ENCODE data around the gene ZMYND8.
"Not testable (repeated sequence)": the region's sequence is repeated elsewhere in the genome, so short reads cannot be mapped to it uniquely, and the experiment has no call there.

Gene ZMYND8

GRCh38 chr20:47396762-47397476, 40.4 kb upstream of the ZMYND8 start:
- Histone ChIP-seq H3K4me3 (ENCODE audit: insufficient read depth in 1 of 2, low read depth in 1 of 2, low read length in 2 of 2) (no peak overlapping the region), H3K4ac (ENCODE audit: low read depth in 1 of 2, low read length in 2 of 2) (no peak overlapping the region), H2BK12ac (ENCODE audit: low read length in 2 of 2) (no peak overlapping the region), H3K9ac (ENCODE audit: low read length) (no peak overlapping the region), H3K9me3 (ENCODE audit: control insufficient read depth, low read length) (no peaks in the 10 kb centered on the region), H3K23ac (ENCODE audit: low read length in 2 of 2) (no peak overlapping the region), H3K27me3 (ENCODE audit: control insufficient read depth in 1 of 2, insufficient read depth in 1 of 2, low read length in 2 of 2) (no peaks in the 10 kb centered on the region), H2BK120ac (ENCODE audit: low read depth, low read length) (no peak overlapping the region), H3K79me1 (replicated peaks; ENCODE audit: low read length, poor library complexity, severe bottlenecking) (no peaks in the 10 kb centered on the region), H3K18ac (ENCODE audit: low read depth in 1 of 2, low read length in 2 of 2) (no peak overlapping the region), H2AFZ (ENCODE audit: low read depth, low read length) (no peak overlapping the region), H3K36me3 (ENCODE audit: control insufficient read depth in 1 of 2, insufficient read depth in 2 of 2, low read depth in 1 of 2, low read length in 2 of 2) (no peaks in the 10 kb centered on the region), H3K27ac (ENCODE audit: low read length, poor library complexity, severe bottlenecking) (no peak overlapping the region), H3K14ac (ENCODE audit: low read length in 2 of 2) (no peak overlapping the region), H2BK15ac (ENCODE audit: low read depth, poor library complexity, severe bottlenecking) (no peak overlapping the region), H3K4me2 (ENCODE audit: low read length, poor library complexity, severe bottlenecking) (no peak overlapping the region), H4K91ac (ENCODE audit: low read length) (no peak overlapping the region), H2BK5ac (ENCODE audit: low read depth, low read length, poor library complexity, severe bottlenecking) (no peak overlapping the region), H3K4me1 (ENCODE audit: control insufficient read depth, insufficient read depth, low read depth, low read length) (peaks cover 3% of the 10 kb centered on the region), H4K8ac (ENCODE audit: low read length) (peak overlapping the region; percentile 75), H2AK5ac (ENCODE audit: low read length, severe bottlenecking) (no peak overlapping the region)
- DNase-seq: peak; percentile 38
- 56% methylated on average over 5 of the region's 5 CpGs for WGBS

DNA sequence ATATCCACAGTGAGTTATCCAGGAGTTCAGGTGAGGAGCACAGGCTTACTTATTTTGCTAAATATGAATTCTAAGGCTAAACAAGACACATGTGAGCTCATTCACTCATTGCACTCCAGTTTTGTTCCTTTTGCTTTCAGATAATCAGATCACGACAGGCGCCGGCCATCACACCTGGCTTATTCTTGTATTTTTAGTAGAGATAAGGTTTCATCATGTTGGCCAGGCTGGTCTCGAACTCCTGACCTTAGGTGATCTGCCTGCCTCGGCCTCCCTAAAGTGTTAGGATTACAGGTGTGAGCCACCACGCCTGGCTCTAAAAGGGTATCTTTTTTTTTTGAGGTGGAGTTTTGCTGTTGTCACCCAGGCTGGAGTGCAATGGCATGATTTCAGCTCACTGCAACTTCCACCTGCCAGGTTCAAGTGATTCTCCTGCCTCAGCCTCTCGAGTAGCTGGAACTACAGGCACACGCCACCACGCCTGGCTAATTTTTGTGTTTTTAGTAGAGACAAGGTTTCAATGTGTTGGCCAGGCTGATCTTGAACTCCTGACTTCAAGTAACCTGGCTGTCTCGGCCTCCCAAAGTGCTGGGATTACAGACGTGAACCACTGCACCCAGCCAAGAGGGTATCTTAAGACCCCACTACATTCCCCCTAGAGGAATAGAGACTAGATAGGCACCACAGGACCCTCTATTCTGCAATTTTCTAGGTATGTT, 37.5 kb upstream of the ZMYND8 start:
- not testable (repeated sequence) for H4K91ac ChIP-seq (ENCODE audit: low read length); H2BK15ac ChIP-seq (ENCODE audit: low read depth, poor library complexity, severe bottlenecking); H3K18ac ChIP-seq (ENCODE audit: low read depth in 1 of 2, low read length in 2 of 2); H3K4me1 ChIP-seq (ENCODE audit: control insufficient read depth, insufficient read depth, low read depth, low read length); H2AK5ac ChIP-seq (ENCODE audit: low read length, severe bottlenecking); DNase-seq; H2BK12ac ChIP-seq (ENCODE audit: low read length in 2 of 2); H3K4me2 ChIP-seq (ENCODE audit: low read length, poor library complexity, severe bottlenecking); H4K8ac ChIP-seq (ENCODE audit: low read length); H3K27me3 ChIP-seq (ENCODE audit: control insufficient read depth in 1 of 2, insufficient read depth in 1 of 2, low read length in 2 of 2); H3K9ac ChIP-seq (ENCODE audit: low read length); H3K36me3 ChIP-seq (ENCODE audit: control insufficient read depth in 1 of 2, insufficient read depth in 2 of 2, low read depth in 1 of 2, low read length in 2 of 2); H2BK5ac ChIP-seq (ENCODE audit: low read depth, low read length, poor library complexity, severe bottlenecking); H3K23ac ChIP-seq (ENCODE audit: low read length in 2 of 2); H2AFZ ChIP-seq (ENCODE audit: low read depth, low read length); H3K4me3 ChIP-seq (ENCODE audit: insufficient read depth in 1 of 2, low read depth in 1 of 2, low read length in 2 of 2); H3K27ac ChIP-seq (ENCODE audit: low read length, poor library complexity, severe bottlenecking); H3K79me1 ChIP-seq (replicated peaks; ENCODE audit: low read length, poor library complexity, severe bottlenecking); H3K4ac ChIP-seq (ENCODE audit: low read depth in 1 of 2, low read length in 2 of 2); H2BK120ac ChIP-seq (ENCODE audit: low read depth, low read length); H3K14ac ChIP-seq (ENCODE audit: low read length in 2 of 2); H3K9me3 ChIP-seq (ENCODE audit: control insufficient read depth, low read length)
- WGBS: 94% methylated on average over 11 of the region's 11 CpGs

DNA sequence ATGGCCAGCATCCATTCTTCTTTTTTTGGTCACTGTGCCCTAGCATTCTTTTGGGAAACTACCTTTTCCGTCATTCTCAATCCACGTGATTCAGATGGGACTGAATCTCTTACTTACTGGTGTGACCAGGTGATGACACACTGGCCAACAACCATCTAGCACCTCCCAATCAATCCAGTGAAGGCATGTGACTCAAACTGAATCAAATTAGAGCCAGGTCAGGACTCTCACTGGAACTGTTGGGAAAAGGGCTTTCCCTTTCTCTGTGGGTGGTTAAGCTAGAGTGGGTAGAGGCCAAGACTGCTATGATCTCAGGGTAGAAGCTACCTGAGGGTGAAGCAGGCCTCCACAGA, 36.2 kb upstream of the ZMYND8 start:
- no peak overlapping the region for H3K4me2 ChIP-seq (ENCODE audit: low read length, poor library complexity, severe bottlenecking)
- peak overlapping the region; percentile 10 to 61 for H2BK12ac ChIP-seq (ENCODE audit: low read length in 2 of 2)
- H3K9me3 ChIP-seq (ENCODE audit: control insufficient read depth, low read length): no peaks in the 10 kb centered on the region
- peak overlapping the region; percentile 88 for H3K9ac ChIP-seq (ENCODE audit: low read length)
- no peak overlapping the region for H2AK5ac ChIP-seq (ENCODE audit: low read length, severe bottlenecking)
- H2BK15ac ChIP-seq (ENCODE audit: low read depth, poor library complexity, severe bottlenecking): no peak overlapping the region
- H3K23ac ChIP-seq (ENCODE audit: low read length in 2 of 2): no peak overlapping the region
- H3K79me1 ChIP-seq (replicated peaks; ENCODE audit: low read length, poor library complexity, severe bottlenecking): no peaks in the 10 kb centered on the region
- peak overlapping the region in 1 of 2 experiments; percentile 48 for H3K4me3 ChIP-seq (ENCODE audit: insufficient read depth in 1 of 2, low read depth in 1 of 2, low read length in 2 of 2)
- H3K27ac ChIP-seq (ENCODE audit: low read length, poor library complexity, severe bottlenecking): no peak overlapping the region
- H3K14ac ChIP-seq (ENCODE audit: low read length in 2 of 2): no peak overlapping the region
- H3K27me3 ChIP-seq (ENCODE audit: control insufficient read depth in 1 of 2, insufficient read depth in 1 of 2, low read length in 2 of 2): no peaks in the 10 kb centered on the region
- H3K4me1 ChIP-seq (ENCODE audit: control insufficient read depth, insufficient read depth, low read depth, low read length): peaks cover 3% of the 10 kb centered on the region
- no peak overlapping the region for H2BK120ac ChIP-seq (ENCODE audit: low read depth, low read length)
- H2BK5ac ChIP-seq (ENCODE audit: low read depth, low read length, poor library complexity, severe bottlenecking): no peak overlapping the region
- no peak overlapping the region for H3K18ac ChIP-seq (ENCODE audit: low read depth in 1 of 2, low read length in 2 of 2)
- peak overlapping the region; percentile 96 for H4K8ac ChIP-seq (ENCODE audit: low read length)
- H3K4ac ChIP-seq (ENCODE audit: low read depth in 1 of 2, low read length in 2 of 2): no peak overlapping the region
- peak; percentile 18 for DNase-seq
- H3K36me3 ChIP-seq (ENCODE audit: control insufficient read depth in 1 of 2, insufficient read depth in 2 of 2, low read depth in 1 of 2, low read length in 2 of 2): no peaks in the 10 kb centered on the region
- peak overlapping the region; percentile 2 for H4K91ac ChIP-seq (ENCODE audit: low read length)
- no peak overlapping the region for H2AFZ ChIP-seq (ENCODE audit: low read depth, low read length)
- 91% methylated on average over 2 of the region's 2 CpGs for WGBS

DNA sequence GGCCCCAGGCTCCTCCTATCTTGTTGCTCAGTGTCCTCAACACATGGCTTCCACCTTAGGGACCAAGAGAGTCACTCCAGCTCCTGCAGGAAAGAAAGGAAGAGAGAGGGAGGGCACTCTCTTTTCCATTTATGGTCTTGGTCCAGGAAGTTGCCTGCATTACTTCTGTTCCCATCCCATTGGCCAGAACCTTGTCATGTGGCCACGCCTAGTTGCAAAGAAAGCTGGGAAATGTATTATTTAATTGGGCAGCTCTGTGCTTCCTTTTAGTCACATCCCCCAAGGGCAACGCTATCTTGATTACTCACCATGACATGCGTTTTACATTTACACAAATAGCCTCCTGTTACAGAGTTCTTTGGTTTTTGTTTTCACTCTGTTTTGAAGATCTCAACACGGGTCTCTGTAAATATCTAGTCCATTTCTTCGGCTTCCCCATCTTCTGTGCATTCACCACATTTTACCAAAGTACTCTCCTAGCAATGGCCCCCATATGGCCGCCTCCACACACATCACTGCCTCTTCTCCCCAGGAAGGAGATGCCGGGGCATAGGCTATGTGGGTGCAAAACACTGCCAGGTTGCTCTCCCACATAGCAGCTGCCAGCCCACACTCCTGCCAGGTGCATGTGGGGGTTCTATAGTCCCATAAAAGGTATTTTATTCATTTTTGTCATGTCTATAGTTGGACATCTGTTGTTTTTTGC, 35.7 kb upstream of the ZMYND8 start:
- Histone ChIP-seq H2BK5ac (ENCODE audit: low read depth, low read length, poor library complexity, severe bottlenecking) (no peak overlapping the region), H2BK12ac (ENCODE audit: low read length in 2 of 2) (peak overlapping the region; percentile 61 to 90), H3K23ac (ENCODE audit: low read length in 2 of 2) (no peak overlapping the region), H2AK5ac (ENCODE audit: low read length, severe bottlenecking) (no peak overlapping the region), H3K79me1 (replicated peaks; ENCODE audit: low read length, poor library complexity, severe bottlenecking) (no peaks in the 10 kb centered on the region), H2BK120ac (ENCODE audit: low read depth, low read length) (no peak overlapping the region), H3K4me2 (ENCODE audit: low read length, poor library complexity, severe bottlenecking) (no peak overlapping the region), H3K9ac (ENCODE audit: low read length) (peak overlapping the region; percentile 88), H3K36me3 (ENCODE audit: control insufficient read depth in 1 of 2, insufficient read depth in 2 of 2, low read depth in 1 of 2, low read length in 2 of 2) (no peaks in the 10 kb centered on the region), H3K18ac (ENCODE audit: low read depth in 1 of 2, low read length in 2 of 2) (peak overlapping the region; percentile 72 to 94), H3K4me3 (ENCODE audit: insufficient read depth in 1 of 2, low read depth in 1 of 2, low read length in 2 of 2) (peak overlapping the region in 1 of 2 experiments; percentile 48), H4K8ac (ENCODE audit: low read length) (peak overlapping the region; percentile 96), H3K4me1 (ENCODE audit: control insufficient read depth, insufficient read depth, low read depth, low read length) (peaks cover 3% of the 10 kb centered on the region), H2BK15ac (ENCODE audit: low read depth, poor library complexity, severe bottlenecking) (no peak overlapping the region), H3K27me3 (ENCODE audit: control insufficient read depth in 1 of 2, insufficient read depth in 1 of 2, low read length in 2 of 2) (no peaks in the 10 kb centered on the region), H3K14ac (ENCODE audit: low read length in 2 of 2) (peak overlapping the region in 1 of 2 experiments; percentile 51), H3K9me3 (ENCODE audit: control insufficient read depth, low read length) (no peaks in the 10 kb centered on the region), H3K27ac (ENCODE audit: low read length, poor library complexity, severe bottlenecking) (peak overlapping the region; percentile 41), H2AFZ (ENCODE audit: low read depth, low read length) (peak overlapping the region; percentile 56), H4K91ac (ENCODE audit: low read length) (peak overlapping the region; percentile 87), H3K4ac (ENCODE audit: low read depth in 1 of 2, low read length in 2 of 2) (peak overlapping the region; percentile 58 to 83)
- peak; percentile 95 for DNase-seq
- WGBS: 48% methylated on average over 7 of the region's 7 CpGs

Data from mesenchymal stem cell (in vitro differentiated cells and primary cell).